Ovary (tissue), 9 donors: ENCODE measurements around the gene POC1B. TPM values are rescaled to one million over a fixed set of nuclear protein-coding genes. Genes with fewer than 3 reads are reported as not detected.

ENCODE experiments used
- DNase-seq, 5 donors: peaks; one replicate each; pipeline ENCODE4 v3.0.0-alpha.2; 2019 to 2020
- H3K27ac ChIP-seq, 2 donors: fragments of 200-600 bp; one replicate each; pipeline versions ENCODE4 v1.5.1 to v1.8.0; 2019 to 2022
- H3K27me3 ChIP-seq: fragments of 200-600 bp; one replicate; pipeline ENCODE4 v1.8.0; 2022
- H3K36me3 ChIP-seq: fragments of 200-600 bp; sonication (generic); one replicate; pipeline ENCODE4 v1.5.1; 2019
- H3K4me1 ChIP-seq: one replicate; pipeline ENCODE4 v1.8.1; 2013; ENCODE audit warnings: mild to moderate bottlenecking, moderate library complexity; ENCODE audit not compliant: insufficient read depth
- H3K4me3 ChIP-seq: fragments of 200-600 bp; sonication (generic); one replicate; pipeline ENCODE4 v1.5.1; 2017
- H3K9me3 ChIP-seq, 2 donors: fragments of 200-600 bp in 1 of 2; sonication (generic) in 1 of 2; one replicate each; pipeline versions ENCODE4 v1.5.1 to v1.8.1; 2013 to 2019; ENCODE audit warnings: mild to moderate bottlenecking in 1 of 2, moderate library complexity in 1 of 2
- CTCF ChIP-seq, 3 donors: fragments of 450-650 bp in 2 of 3; fragments of 200-600 bp in 1 of 3; IDR thresholded peaks; one replicate each; pipeline versions ENCODE4 v1.5.1 to v1.8.0; 2016 to 2022; ENCODE audit warnings: antibody characterized with exemption in 3 of 3, mild to moderate bottlenecking in 1 of 3
- EP300 ChIP-seq: sonication (generic); formaldehyde crosslinking; IDR thresholded peaks from one replicate; pipeline ENCODE4 v1.6.1; 2017; ENCODE audit warnings: antibody characterized with exemption
- POLR2A ChIP-seq: fragments of 450-650 bp; IDR thresholded peaks from one replicate; pipeline ENCODE4 v1.6.1; 2017; ENCODE audit warnings: antibody characterized with exemption, mild to moderate bottlenecking, moderate library complexity
- WGBS, 3 donors: extraction: QIAGEN DNeasy Blood & Tissue Kit in 1 of 3; methylation state at CpG; one replicate each; pipeline versions ENCODE4 v1.1.5 to v1.1.7; 2013 to 2017; 5-methylcytosine and 5-hydroxymethylcytosine counted together
- intact Hi-C, 4 donors: fragments of 100-400 bp; cut with DNase I; formaldehyde crosslinking; loops; one replicate each; pipeline versions ENCODE4 v1.11.0 to v1.15.1; 2022 to 2023
- polyA plus RNA-seq, 2 donors: library from polyadenylated mRNA; stranded (reverse); fragments of 200-250 nt in 1 of 2; fragments of 350-450 nt in 1 of 2; fragmentation: Illumina TruSeq in 1 of 2; extraction: RNeasy Lipid Tissue Mini Kit (QIAGEN cat#74804) in 1 of 2; gene quantifications; one replicate each; pipeline ENCODE4 v1.2.3, GENCODE V29; 2013 to 2014
- total RNA-seq, 7 donors: library from RNA; depleted of rRNA in 2 of 7; stranded (reverse); fragments of >200 nt in 2 of 7; fragmentation: NEBNext Ultra II Directional in 3 of 7; extraction: Animal tissue kit (Norgen Biotek cat#: 25700) in 3 of 7; gene quantifications; one replicate each; pipeline versions ENCODE4 v1.1.0 to v1.2.4, GENCODE V29; 2016 to 2023
- donor health status: DM: no; HTN: no; CAD: no; lungs with moderate emphysema.
- donor health status: DM: no; HTN: no; CAD: no.
- donor health status: Bipolar disorder and iron deficiency.
- donor health status: DM: yes; HTN: yes; CAD: no.
- donor health status: DM: no; HTN: no; CAD: no.
- donor health status: DM: yes; HTN: yes; CAD: no.

The POC1B gene
- total and polyA plus RNA-seq, 9 donors = 8.5 to 29.2 (median 13.8) TPM

DNA sequence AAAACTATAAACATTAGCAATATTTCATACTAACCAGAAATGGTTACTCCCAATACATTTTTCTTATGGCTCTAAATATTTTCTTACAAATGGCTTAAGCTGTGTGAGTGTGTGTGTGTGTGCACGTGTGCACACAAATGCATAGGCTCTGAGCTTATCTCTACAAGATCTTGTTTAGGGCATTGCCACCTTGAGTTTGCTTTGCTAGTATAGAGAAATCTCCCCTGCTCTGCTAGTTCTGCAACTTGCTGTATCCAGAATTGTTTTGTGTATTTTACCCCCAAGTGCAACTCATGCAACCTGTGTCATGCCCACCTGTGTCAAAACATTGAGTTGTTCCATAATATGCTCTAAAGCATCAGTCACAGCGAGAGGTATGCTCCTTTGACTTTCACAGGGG lies 101.0 kb downstream of the POC1B start:
- Histone ChIP-seq H3K27me3 (no peaks in the 10 kb centered on the region), H3K9me3 (no peaks in the 10 kb centered on the region), H3K27ac (no peak overlapping the region), H3K36me3 (no peaks in the 10 kb centered on the region), H3K4me1 (no peaks in the 10 kb centered on the region), H3K4me3 (no peak overlapping the region)
- no peak for TF ChIP-seq CTCF (IDR thresholded peaks at IDR 0.05)
- TF ChIP-seq EP300 = no peak
- no peak for TF ChIP-seq POLR2A
- DNase-seq = no peak
- WGBS, 3 donors = 92 to 97% (median 96%) methylated on average over 2 of the region's 2 CpGs
- intact Hi-C loops = no loop called here

GRCh38 chr12:89424389-89424788 lies 101.5 kb downstream of the POC1B start:
- TF ChIP-seq CTCF (IDR thresholded peaks at IDR 0.05) (no peak), POLR2A (no peak), EP300 (no peak)
- Histone ChIP-seq H3K4me1 (no peaks in the 10 kb centered on the region), H3K36me3 (no peaks in the 10 kb centered on the region), H3K27ac (no peak overlapping the region), H3K4me3 (no peak overlapping the region), H3K27me3 (no peaks in the 10 kb centered on the region), H3K9me3 (no peaks in the 10 kb centered on the region)
- intact Hi-C loops = no loop called here
- DNase-seq = no peak

DNA sequence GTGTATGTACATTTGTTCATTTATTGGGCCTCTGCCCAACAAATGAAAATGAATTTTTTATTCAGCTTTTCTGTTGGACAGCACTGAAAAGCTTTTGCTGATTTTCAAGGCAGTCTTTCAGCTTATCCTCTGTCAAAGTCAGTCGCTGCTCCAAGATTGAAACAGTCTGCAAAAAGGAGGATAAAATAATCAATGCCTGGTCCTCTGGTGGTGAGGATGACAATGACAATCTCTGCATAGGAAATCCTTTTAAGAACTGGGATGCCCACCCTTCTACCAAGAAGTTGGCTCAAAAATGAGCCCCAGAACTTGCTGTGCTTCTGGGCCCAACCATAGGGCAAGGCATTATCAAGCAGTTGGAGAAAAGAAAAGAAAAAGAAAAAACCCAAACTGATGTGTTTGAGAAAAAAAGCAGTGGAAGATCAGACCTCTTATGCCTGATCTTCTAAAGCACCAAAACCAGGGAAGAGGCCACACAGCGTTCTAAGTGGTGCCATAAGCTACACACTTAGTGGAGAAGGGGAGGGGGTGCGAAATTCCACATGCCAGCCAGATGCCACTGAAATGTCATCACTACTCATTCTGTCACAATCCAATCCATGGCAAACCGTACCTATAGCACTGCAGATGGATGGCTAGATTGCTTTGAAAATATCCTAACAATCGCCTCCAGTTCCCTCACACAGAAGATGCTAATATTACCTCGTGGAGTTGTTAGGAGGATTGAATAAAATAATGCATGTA lies 104.6 kb downstream of the POC1B start:
- H3K36me3 ChIP-seq = no peaks in the 10 kb centered on the region
- WGBS, 3 donors = 87 to 92% (median 88%) methylated on average over 6 of the region's 6 CpGs
- H3K27me3 ChIP-seq = no peaks in the 10 kb centered on the region
- no peaks in the 10 kb centered on the region for H3K4me1 ChIP-seq
- intact Hi-C loops = no loop called here
- TF ChIP-seq CTCF (IDR thresholded peaks at IDR 0.05) (no peak), EP300 (no peak), POLR2A (no peak)
- no peaks in the 10 kb centered on the region for H3K9me3 ChIP-seq
- H3K4me3 ChIP-seq = no peak overlapping the region
- H3K27ac ChIP-seq = no peak overlapping the region
- DNase-seq = no peak

DNA sequence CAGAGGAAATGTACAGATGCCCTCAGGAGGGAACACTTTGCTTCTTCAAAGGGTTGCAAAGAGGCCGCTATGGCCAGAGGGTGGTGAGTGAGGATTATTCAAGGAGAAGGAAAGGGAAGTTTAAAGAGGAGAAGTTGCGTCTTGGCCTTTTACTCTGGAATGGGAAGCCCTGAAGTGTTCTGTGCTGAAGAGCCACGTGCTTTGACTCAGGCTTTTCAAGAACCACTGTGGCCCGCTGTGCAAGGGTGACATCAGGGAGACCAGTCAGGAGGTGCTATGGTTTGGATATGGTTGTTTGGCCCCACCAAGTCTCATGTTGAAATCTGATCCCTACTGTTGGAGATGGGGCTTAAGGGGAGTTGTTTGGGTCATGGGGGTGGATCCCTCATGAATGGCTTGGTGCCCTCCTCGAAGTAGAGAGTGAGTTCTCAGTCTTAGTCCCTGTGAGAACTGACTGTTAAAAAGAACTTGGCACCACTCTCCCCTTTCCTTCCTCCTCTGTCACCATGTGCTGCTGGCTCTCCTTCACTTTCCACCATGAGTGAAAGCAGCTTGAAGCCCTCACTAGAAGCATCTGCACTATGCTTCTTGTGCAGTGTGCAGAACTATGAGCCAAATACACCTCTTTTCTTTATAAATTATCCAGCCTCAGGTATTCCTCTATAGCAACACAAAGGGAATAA lies 107.5 kb downstream of the POC1B start:
- no peak for DNase-seq
- TF ChIP-seq CTCF (IDR thresholded peaks at IDR 0.05) = no peak
- TF ChIP-seq EP300 = no peak
- TF ChIP-seq POLR2A = no peak
- no peak overlapping the region for H3K4me3 ChIP-seq
- no peaks in the 10 kb centered on the region for H3K9me3 ChIP-seq
- H3K27me3 ChIP-seq = no peaks in the 10 kb centered on the region
- no peaks in the 10 kb centered on the region for H3K4me1 ChIP-seq
- no peak overlapping the region for H3K27ac ChIP-seq
- WGBS, 3 donors = 86 to 93% (median 91%) methylated on average over 5 of the region's 5 CpGs
- intact Hi-C loops = no loop called here
- H3K36me3 ChIP-seq = no peaks in the 10 kb centered on the region
